H1 (cell line): ENCODE results near the gene TEX22.

Source experiments
- BACH1 ChIP-seq: IDR thresholded peaks from 2 replicates; pipeline ENCODE4 v1.6.1; 2012; ENCODE audit warnings: low read length, improper control_type of control experiment
- CTCF ChIP-seq, 3 experiments: IDR thresholded peaks; 1 replicate in 2 of 3; 2 replicates in 1 of 3; pipeline versions ENCODE4 v1.5.1 to v1.6.1; 2011; ENCODE audit warnings: low read length in 3 of 3, mild to moderate bottlenecking in 3 of 3, inconsistent platforms in 2 of 3, low read depth in 1 of 3, moderate library complexity in 1 of 3; ENCODE audit not compliant: insufficient read depth in 1 of 3; ENCODE audit errors: control extremely low read depth in 1 of 3
- HDAC6 ChIP-seq: IDR thresholded peaks from one replicate; pipeline ENCODE4 v1.7.1; 2012; ENCODE audit warnings: low read depth, mild to moderate bottlenecking, inconsistent platforms, low read length, moderate library complexity
- MAX ChIP-seq: IDR thresholded peaks from 2 replicates; pipeline ENCODE4 v1.6.1; 2012; ENCODE audit warnings: inconsistent platforms
- POLR2A ChIP-seq, 2 experiments: IDR thresholded peaks; 1 replicate in 1 of 2; 2 replicates in 1 of 2; pipeline ENCODE4 v1.6.1; 2011; ENCODE audit warnings: low read depth in 2 of 2, low read length in 2 of 2, mild to moderate bottlenecking in 2 of 2; ENCODE audit errors: control extremely low read depth in 1 of 2
- RAD21 ChIP-seq, 2 experiments: IDR thresholded peaks in 1 of 2; conservative IDR thresholded peaks in 1 of 2; 2 replicates each; pipeline ENCODE4 v1.6.1; 2011; ENCODE audit warnings: low read depth in 2 of 2, low read length in 2 of 2, improper control_type of control experiment in 1 of 2, inconsistent platforms in 1 of 2, mild to moderate bottlenecking in 1 of 2, moderate library complexity in 1 of 2
- RNF2 ChIP-seq: fragments of 200-900, 300-1000 bp; sonication (generic); IDR thresholded peaks from 2 replicates; pipeline ENCODE4 v1.7.1; 2016; ENCODE audit warnings: borderline replicate concordance, low read depth, mild to moderate bottlenecking, antibody characterized with exemption, low read length; ENCODE audit not compliant: poor library complexity, severe bottlenecking; ENCODE audit errors: missing control alignments
- SIN3A ChIP-seq, 2 experiments: IDR thresholded peaks in 1 of 2; conservative IDR thresholded peaks in 1 of 2; 2 replicates each; pipeline ENCODE4 v1.6.1; 2011 to 2012; ENCODE audit warnings: low read length in 2 of 2, improper control_type of control experiment in 1 of 2, low read depth in 1 of 2, mild to moderate bottlenecking in 1 of 2
- TAF1 ChIP-seq: IDR thresholded peaks from 2 replicates; pipeline ENCODE4 v1.6.1; 2011; ENCODE audit warnings: mild to moderate bottlenecking, low read depth, low read length
- TAF7 ChIP-seq: optimal IDR thresholded peaks from 2 replicates; pipeline ENCODE3; 2011; ENCODE audit warnings: low read depth, mild to moderate bottlenecking, inconsistent platforms, low read length, moderate library complexity, borderline replicate concordance

- TF ChIP-seq TAF7 (no peak), POLR2A (IDR thresholded peaks at IDR 0.05; ENCODE audit: control extremely low read depth in 1 of 2, low read depth in 2 of 2, low read length in 2 of 2) (no peak), SIN3A (conservative IDR thresholded peaks at IDR 0.05 in 1 of 2, IDR thresholded peaks at IDR 0.05 in 1 of 2; ENCODE audit: low read depth in 1 of 2, low read length in 2 of 2) (no peak), BACH1 (no peak), HDAC6 (no peak), RNF2 (no peak), RAD21 (IDR thresholded peaks at IDR 0.05 in 1 of 2, conservative IDR thresholded peaks at IDR 0.05 in 1 of 2; ENCODE audit: low read depth in 2 of 2, low read length in 2 of 2) (no peak), CTCF (IDR thresholded peaks at IDR 0.05; ENCODE audit: control extremely low read depth in 1 of 3, insufficient read depth in 1 of 3, low read depth in 1 of 3, low read length in 3 of 3) (no peak), TAF1 (no peak), MAX (no peak)
Observed at GRCh38 chr14:105440992-105441391, 42.7 kb downstream of the TEX22 start.
